Inflammatory macrophage (primary cell): ENCODE results near the gene WNT5B.
A peak's percentile ranks its signal among the peaks of the same experiment; 100 is the strongest.
"Not testable (repeated sequence)": the region's sequence is repeated elsewhere in the genome, so short reads cannot be mapped to it uniquely, and the experiment has no call there.

ENCODE experiments used
- DNase-seq, 2 donors: peaks; one replicate each; pipeline ENCODE4 v3.0.0-alpha.2; 2020 to 2022

Gene WNT5B

DNA sequence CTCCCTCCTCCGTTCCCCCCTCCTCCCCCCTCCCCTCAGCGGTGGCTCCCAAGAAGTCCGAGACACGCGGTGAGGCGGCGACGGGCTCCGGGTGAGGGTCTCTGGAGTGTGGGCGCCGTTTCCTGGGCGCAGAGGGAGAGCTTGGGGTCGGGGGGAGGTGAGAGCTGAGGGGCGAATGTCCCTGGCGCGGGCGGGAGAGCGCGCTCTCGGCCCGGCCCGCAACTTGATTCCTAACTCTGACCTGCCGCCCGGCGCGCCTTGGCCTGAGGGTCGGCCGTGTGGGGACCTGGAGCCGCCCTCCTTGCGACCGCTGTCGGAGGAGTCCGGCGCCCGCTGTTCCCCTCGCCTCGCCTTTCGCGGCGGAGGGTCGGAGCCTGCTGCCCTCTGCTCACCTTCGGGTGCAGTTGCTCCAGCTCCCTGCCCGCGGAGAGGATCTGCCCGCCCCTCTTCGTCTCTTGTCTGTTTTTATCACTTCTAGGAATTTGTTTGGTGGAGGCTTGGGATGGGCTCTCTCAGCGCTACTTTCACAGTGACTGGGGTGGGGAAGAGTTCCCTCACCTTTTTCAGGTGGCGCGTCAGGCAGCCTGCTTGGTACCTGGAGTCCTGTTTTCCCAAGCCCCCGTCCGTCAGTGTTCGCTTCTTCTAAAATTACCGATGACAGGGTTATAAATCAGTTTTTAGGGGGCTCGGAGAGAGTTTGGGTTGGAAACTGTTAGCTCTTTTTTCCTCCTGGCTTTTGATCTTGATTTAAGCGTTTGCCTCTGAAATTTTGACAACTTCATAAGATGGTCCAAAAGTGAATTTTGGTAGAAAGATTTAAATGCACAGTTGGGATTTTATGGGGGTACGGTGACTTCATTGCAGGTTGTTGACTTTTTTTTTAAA, 62.3 kb downstream of the WNT5B start:
- DNase-seq: peak in 1 of 2 donors; percentile 36

DNA sequence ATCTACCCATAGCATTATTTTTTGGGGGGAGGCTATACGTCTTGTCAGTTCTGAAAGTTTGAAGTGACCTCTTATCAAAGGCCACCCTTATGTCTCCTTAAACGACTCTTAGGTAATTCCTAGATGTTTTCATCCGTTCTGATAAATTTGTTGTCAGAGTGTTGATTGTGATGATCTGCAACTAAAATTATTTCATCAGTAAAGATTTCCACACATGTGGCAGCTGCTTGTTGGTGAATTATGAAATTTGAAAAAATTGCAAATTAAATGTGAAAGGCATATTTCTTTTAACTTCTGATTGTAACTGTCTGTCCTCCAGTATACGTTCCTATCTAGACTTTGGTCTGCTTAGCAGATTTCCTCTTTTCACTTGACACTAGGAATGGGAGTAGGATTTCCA, 63.2 kb downstream of the WNT5B start:
- peak in 1 of 2 donors; percentile 64 for DNase-seq

DNA sequence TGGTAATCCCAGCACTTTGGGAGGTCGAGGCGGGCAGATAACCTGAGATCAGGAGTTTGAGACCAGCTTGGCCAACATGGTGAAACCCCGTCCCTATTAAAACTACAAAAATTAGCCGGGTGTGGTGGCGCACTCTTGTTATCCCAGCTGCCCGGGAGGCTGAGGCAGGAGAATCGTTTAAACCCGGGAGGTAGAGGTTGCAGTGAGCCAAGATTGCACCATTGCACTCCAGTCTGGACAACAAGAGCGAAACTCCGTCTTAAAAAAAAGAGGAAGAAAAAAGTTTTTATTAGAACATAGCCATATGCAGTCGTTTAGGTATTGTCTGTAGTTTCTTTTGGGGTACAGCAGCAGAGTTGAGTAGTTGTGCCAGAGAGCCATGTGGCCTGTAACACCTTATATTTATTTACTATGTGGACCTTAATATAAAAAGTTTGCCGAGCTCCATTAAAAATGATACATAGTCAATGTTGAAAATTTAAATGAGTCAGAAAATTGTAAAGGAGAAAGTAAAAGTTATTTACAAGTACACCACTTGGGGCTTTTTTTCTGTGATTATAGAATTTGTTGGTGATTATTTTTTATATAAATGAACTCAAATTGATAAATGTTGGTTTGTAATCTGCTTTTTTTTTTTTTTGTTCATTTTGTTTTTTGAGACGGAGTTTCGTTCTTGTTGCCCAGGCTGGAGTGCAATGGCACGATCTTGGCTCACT, 64.0 kb downstream of the WNT5B start:
- peak; percentile 29 to 77 for DNase-seq

DNA sequence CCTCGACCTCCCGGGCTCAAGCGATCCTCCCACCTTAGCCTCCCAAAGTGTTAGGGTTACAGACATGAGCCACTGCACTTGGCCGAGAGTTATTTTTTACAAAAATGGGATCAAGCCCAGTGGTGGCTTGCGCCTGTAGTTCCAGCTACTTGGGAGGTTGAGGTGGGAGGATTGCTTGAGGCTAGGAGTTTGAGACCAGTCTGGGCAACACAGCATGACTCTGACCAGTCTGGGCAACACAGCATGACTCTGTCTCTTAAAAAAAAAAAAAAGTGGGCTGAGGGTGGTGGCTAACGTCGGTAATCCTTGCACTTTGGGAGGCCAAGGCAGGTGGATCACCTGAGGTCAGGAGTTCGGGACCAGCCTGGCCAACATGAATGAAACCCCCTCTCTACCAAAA, 66.1 kb downstream of the WNT5B start:
- not testable (repeated sequence) for DNase-seq

DNA sequence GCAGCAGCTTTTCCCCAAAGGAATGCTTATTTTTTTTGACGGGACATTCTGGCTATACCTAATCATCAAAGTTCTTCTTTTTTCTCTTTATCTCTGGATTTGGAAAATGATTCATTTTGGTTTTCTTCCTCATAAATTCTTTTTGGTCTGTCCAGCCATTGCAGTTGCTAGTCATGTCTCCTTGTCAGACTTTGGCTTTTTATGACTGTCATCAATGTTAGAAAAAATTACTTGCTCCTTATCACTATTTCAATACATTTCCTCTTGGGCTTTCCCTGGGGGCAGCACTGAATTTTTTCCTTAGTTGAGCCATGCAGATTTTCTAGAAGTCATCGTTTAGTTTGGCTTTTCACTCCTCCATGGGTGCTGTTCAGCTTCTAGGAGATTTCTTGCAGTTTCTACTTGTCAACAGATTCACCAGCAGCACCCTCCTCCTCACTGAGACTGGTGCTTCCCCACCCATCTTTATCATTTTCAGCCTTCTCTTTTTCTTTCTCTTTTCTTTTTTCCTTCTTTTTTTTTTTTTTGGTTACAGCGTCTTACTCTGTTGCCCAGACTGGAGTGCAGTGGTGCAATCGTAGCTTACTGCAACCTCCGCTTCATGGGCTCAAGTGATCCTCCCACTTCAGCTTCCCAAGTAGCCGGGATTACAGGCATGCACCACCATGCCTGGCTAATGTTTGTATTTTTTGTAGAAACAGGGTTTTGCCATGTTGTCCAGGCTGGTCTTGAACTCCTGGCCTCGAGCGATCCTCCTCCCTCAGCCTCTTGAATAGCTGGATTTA, 67.0 kb downstream of the WNT5B start:
- DNase-seq: peak in 1 of 2 donors; percentile 30

DNA sequence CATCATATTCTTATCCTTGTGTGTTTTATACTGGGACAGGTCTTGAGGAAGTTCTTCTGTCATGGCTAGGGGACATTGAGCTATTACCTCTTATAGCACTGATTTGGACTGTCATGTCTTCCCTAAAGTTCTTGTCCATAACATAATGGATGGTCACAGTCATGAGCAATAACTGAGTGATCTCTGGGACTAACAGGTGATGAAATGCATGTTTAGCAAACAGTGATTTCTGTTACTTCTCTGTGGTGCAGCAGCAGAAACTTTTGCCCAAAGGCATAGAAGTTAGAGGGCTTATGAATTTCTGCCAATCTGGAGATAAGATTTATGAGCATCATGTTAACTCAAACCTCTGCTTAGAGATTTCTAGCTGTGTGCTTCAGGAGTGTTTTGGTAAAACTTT, 67.8 kb downstream of the WNT5B start:
- DNase-seq: peak in 1 of 2 donors; percentile 30
